HS-27A (cell line): Measurements from ENCODE around the gene TUBGCP6.

ENCODE experiments used
- DNase-seq: peaks from one replicate; pipeline ENCODE4 v3.0.0-alpha.2; 2012; ENCODE audit warnings: low read depth, missing footprints

The TUBGCP6 gene

DNA sequence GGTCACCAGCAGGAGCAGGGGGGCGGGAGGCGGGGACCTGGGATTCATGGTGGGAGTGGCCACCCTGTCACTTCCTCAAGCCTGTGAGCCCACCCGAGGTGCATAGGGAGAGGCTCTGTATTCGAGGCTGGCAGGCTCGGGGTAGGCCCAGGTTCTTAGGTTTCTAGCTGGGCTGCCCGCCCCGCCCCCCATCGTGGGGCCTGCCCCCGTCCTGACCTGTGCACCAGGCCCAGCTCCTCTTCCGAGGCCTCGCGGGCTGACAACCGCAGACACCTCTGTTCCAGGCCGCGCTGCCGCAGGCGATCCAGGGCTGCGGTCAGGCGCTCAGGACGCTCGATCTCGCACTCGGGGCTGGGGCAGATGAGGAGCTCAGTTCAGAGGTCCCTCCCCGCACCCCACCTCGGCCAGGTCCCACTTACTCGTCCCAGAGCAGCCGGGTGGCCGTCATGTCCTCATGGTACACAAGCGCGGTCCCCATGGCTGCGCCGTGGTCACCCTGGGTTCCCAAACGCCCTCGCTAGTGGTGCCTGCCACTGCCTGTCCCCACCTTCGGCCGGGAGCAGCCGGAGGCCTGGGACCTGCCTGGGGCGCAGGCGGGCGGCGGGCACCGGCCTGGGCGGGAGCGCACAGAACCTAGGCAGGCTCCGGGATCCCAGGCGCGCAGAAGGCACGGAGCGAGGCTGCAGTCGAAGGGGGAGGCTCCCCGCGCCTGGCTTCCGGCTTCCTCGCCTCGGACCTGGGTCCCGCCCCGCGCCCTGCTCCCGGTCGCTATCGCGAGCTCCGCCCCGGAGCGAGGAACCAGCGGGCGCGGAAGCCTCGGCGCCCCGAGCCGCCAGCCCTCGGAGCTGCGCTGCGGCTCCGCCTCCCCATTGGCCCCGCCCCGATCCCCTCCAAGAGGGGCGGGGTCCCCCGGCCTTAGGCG is 6.0 kb upstream of the TUBGCP6 start, which contains the start of gene HDAC10:
TSS of gene HDAC10 (minus strand) at position 711 of the 922 bp plus-strand sequence. CDS start at position 478, 233 bp downstream.
- DNase-seq: no peak

GRCh38 chr22:50250249-50250554 is 5.4 kb upstream of the TUBGCP6 start:
- DNase-seq: no peak

DNA sequence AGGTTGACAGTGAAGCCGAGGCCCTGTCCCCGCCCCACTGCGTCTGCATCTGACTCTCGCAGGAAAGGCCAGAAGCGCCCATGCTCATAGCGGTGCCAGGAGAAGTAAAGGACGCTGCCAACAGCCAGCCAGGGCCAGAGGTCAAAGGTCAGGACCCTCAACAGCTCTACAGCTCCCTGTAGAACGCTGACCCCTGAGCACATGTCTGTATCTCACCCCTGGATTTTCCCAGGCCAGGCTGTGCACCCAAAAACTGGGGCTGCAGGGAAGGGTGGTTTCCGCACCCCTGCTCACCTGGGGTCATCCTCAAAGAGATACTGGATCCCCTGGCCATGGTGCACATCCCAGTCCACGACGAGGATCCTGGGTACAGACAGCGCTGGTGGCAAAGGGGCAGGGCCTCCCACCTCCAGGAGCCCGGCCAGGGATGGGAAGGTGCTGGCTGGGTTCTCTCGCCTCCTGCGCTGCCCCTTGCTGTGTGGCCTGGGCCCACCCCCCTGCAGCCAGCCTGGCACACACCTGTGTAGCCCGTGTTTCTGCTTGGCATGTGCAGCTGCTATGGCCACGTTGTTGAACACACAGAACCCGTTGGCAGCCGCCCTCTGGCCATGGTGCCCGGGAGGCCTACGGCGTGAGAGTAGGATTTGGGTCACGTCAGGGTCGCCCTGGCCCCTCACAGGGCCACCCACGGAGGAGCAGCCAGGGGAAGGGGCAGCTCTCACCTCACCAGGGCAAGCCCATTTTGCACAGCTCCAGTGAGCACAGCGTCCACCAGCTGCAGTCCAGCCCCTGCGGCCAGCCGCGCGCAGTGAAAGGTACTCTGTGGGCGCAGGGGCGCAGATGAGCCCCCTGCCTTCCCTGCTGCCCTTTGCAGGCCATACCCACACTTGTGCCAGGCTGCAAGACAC is 4.8 kb upstream of the TUBGCP6 start:
- DNase-seq: no peak

DNA sequence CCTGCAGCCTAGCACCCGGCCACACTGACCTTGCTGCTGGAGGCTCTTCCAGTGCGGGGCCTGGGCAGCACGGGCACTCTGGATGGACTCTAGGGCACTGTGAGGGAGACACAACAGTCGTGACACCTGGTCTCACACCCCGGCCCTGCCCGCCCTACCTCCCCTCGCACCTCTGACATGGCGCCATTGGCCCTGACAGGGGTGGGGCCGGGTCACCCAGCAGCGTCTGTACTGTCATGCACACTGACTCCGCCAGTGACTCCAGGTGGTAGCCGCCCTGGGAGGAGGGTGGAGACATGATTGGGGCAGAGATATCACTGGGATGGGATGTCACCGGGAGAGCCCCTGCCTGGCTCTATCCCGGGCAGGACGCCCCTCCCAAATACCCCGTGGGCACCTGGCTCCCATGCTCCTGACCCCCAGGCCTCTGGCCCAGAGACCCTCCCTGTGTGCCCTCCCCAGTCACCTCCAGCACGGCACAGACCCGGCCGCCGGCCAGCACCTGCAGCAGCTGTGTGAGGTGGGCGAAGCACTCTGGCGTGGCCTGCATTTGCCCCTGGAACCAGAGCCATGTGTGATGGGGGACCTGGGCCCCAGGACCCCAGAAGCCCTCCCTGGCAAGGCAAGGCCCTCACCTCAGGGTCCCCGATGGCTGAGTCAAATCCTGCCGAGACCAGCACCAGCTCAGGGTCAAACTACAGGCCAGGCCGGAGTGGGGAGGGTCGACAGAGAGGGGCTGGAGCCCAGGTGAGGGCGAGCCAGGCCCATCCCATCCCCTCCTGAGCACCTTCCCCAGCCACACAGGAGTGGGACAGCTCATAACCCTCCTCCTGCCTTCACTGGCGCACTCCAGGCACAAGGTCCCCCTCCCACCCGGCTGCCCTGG is 3.6 kb upstream of the TUBGCP6 start:
- no peak for DNase-seq

DNA sequence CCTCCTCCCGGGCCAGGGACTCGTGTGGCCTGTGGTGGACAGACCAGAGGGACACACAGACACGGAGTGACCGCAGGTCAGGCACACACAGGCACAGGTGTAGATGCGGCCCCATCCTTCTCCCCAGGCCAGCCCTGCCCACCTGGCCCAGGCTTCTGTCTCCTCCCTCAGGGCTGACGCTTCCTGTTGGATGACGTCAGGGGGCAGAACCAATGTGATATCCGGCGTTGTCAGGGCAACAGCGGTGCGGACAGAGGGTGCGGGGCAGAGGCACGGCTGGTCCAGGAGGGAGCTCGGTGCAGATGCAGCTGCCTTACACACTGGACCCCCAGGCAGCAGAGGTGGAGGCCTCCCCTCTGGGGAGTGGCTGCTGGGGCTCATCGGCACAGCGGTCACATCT is 2.9 kb upstream of the TUBGCP6 start:
- DNase-seq: no peak

- no peak for DNase-seq
Measured at GRCh38 chr22:50246242-50247175, 1.7 kb upstream of the TUBGCP6 start.

GRCh38 chr22:50245214-50246072 is 620 bp upstream of the TUBGCP6 start:
- no peak for DNase-seq

- DNase-seq: no peak
Measured at GRCh38 chr22:50243685-50244419, 971 bp downstream of the TUBGCP6 start.

DNA sequence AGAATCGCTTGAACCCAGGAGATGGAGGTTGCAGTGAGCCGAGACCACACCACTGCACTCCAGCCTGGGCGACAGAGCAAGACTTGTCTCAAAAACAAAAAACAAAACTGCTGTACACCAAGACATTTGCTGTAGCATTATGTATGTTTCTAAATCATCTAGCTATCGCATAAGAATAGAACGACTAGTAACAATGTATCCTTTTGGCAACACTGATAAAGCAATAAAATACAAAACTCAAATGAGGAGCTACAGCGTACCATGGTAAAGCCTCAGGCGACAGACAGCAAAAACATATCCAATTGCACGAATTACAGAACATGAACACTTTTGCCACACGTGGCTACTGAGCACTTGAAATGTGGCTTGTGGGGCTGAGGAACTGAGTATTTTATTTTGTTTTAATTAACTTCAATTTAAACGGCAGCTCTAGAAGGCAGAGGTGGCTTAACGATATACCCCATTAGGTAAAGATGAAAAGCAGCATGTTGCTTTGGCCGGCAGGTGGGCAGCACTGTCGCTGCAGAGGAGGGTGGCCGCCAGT is 2.3 kb downstream of the TUBGCP6 start:
- no peak for DNase-seq

DNA sequence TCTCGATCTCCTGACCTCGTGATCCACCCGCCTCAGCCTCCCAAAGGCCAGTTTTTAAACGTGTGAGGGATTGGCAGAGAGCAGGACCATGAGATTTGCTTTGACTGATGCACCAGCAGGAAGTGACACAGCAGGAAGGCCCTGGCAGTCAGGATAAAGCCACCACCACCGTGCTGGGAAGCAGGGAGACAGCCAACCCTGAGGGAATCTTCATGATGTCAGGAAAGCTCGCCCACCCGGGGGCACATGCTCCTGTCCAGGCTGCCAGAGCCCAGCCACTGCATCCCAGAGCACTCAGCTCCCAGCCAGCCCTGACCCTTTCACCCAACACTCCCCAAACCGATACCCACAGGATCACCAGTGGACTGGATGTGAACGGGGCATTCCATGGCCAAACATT is 6.1 kb downstream of the TUBGCP6 start:
- DNase-seq: no peak

- no peak for DNase-seq
Measured at GRCh38 chr22:50236731-50237409, 8.0 kb downstream of the TUBGCP6 start.

GRCh38 chr22:50233223-50233622 is 11.6 kb downstream of the TUBGCP6 start:
- DNase-seq: no peak

DNA sequence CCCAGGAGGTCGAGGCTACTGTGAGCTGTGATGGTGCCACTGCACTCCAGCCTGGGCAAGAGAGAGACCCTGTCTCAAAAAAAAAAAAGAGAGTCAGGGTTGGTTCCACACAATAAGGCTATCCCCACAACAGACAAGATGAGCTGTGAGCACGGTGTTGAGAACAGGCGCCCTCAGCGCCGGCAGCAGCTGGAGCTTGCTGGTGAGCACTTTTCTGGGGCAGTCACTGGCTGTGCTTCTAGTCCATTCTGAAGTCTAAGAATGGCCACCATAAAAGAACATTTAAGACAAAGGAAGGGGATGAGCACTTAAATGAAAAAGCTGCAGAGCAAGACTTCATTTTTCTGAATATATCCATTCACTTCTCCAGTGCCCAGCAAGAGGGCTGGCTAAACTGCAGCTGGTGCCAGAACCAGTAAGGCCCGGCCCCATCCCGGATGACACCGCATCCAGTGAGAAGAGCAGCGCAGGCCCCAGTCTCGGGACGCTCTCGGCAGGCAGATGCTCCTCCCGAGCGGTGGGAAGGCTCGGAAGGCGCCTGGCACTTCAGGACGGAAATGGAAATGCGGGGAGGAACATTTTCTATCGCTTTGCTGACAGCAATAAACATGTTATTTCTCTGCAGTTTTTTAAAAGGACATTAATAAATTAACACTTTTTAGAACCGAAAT is 12.2 kb downstream of the TUBGCP6 start:
- DNase-seq: no peak

- no peak for DNase-seq
Measured at GRCh38 chr22:50229370-50229769, 15.5 kb downstream of the TUBGCP6 start.

GRCh38 chr22:50228366-50228765 is 16.5 kb downstream of the TUBGCP6 start:
- no peak for DNase-seq

DNA sequence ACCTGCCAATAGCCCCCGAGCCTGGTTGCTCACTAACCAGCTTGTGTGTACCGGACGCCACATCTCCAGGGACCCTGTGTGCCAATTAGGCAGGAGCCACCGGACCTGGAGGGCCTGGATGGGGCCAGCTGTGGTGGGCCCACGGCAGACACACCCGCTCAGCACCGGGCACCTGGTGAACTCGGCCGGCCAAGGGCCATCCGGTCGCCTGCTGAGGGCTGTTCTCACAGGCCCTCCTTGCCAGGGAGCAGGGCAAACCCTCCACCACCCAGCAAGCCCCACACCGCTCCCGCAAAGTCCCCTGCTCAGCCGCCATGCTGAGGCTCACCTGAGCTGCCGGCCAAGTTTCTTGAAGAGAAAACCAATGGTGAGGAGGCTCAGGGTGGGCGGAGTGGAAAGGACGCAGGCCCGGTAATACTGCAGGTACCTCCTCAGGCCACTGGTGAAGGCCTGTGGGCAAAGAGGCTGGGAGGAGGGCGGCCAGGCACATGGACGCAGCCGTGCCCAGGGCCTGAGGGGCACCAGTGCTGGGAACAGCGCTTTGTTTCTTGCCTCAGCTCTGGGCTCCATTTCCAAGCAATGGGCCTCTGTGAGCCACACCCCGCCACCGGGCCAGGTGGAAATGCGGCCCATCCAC is 17.1 kb downstream of the TUBGCP6 start:
- no peak for DNase-seq

GRCh38 chr22:50226875-50227165 is 18.0 kb downstream of the TUBGCP6 start:
- no peak for DNase-seq
